Measurements from ENCODE around the gene FGF1.

FGF1 gene

DNA sequence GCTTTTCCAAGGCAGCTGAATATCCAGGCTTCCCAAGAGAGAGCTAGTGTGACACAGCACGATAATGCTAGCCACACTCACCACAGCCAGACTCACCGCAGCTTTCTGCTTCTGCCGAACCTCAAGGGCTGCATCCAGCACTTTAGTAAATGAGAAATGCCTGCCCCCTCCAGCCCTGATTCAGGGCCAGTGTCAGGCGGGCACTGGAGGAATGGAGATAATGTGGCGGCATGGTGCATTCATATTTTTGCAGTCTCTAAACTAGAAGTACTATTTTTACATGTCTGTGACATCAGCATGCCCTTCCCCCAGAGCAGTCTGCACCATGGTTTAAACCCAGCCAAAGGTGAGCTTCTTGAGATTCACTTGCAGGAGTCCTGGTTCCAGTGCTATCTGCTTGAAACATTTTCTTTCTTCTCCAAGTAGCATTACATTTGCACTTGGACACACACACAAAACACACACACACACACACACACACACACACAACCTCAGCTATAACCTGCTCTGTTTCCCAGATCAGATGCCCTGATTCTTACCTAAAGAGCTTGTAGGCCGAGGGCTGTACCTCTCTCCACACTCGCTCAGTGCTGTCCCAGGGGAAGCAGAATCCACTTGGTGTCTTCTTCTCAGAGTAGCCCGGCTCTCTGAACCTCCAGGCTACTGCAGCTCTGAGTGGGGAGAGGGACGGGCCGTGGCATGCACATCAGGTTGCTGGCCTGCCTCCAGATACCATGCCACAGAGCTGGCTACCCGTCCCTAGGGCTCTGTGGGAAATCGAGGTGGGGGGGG lies at the start of gene FGF1:
Gene FGF1 (minus strand): TSS at position 673 of the 792 bp plus-strand sequence. CDS start 71,963 bp downstream, outside the sequence.
- no peak for DNase-seq (ENCODE audit: low spot score)

GRCh38 chr5:142727735-142728047 lies 41.8 kb upstream of the FGF1 start:
- DNase-seq (ENCODE audit: low spot score): no peak

- DNase-seq (ENCODE audit: low spot score): no peak
These were observed 40.4 kb upstream of the FGF1 start for GRCh38 chr5:142726188-142726731.

- no peak for DNase-seq (ENCODE audit: low spot score)
These were observed 39.6 kb upstream of the FGF1 start for GRCh38 chr5:142725231-142726187.

GRCh38 chr5:142724821-142725220 lies 38.9 kb upstream of the FGF1 start:
- no peak for DNase-seq (ENCODE audit: low spot score)

- no peak for DNase-seq (ENCODE audit: low spot score)
These were observed 37.0 kb upstream of the FGF1 start for GRCh38 chr5:142722896-142723295.

GRCh38 chr5:142722146-142722545 lies 36.3 kb upstream of the FGF1 start:
- no peak for DNase-seq (ENCODE audit: low spot score)

DNA sequence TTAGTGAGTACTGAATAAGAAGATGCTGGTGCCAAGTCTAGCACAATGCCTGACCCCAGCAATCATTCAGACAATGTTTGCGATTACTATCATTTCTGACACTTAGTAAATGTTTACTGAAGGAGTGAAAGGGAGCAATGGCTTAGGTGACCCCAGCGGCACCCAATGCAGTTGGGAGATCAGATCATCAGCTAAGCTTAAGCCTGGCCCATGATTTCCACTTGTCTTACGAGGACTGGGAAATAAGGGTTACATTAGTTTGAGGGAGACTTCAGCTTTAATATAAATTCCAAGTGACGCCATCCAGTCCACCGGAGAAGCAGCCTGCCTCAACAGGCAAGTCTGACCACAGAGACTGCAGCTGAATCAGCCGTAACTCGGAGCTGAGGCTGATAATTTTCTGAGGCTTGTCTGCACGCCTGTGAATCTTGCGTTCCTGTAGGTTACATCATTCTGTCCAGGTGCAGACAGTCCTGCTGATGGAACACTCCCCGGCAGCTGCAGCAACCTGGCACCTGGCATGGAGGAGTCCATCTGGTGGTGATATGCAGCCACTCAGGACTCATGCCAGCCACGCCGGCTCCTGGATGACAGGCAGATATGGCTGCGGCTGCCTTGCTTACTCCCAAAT lies 34.9 kb upstream of the FGF1 start:
- no peak for DNase-seq (ENCODE audit: low spot score)

- no peak for DNase-seq (ENCODE audit: low spot score)
These were observed 34.0 kb upstream of the FGF1 start for GRCh38 chr5:142719836-142720370.

DNA sequence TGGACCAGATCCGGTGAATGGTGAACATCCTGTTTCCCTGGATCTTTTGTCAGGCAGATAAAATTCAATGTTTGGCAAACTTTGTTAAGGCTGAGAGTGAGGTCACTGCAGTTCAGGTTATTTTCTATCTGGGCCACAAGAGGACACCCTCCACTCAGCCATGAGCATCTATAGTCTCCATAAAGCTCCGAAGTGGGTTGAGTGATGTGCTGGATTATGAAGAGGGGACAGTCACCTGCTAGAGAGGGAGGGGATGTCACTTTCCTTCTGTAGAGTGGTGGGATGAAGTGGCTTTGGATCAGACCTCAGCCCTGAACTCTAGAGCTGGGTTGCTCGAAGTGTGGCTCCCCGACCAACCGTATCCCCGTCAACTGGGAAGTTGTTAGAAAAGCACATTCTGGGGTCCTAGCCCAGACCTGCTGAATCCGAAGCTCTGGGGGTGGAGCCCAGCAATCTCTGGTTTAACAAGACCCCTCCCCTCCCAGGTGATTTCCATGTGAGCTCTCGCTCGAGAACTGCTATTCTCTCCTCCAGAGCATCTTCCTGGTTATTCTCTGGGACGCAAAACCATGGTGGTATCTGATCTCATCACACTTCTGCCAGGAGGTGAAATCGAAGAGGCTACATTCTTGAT lies 31.8 kb upstream of the FGF1 start:
- DNase-seq (ENCODE audit: low spot score): peak; percentile 31

DNA sequence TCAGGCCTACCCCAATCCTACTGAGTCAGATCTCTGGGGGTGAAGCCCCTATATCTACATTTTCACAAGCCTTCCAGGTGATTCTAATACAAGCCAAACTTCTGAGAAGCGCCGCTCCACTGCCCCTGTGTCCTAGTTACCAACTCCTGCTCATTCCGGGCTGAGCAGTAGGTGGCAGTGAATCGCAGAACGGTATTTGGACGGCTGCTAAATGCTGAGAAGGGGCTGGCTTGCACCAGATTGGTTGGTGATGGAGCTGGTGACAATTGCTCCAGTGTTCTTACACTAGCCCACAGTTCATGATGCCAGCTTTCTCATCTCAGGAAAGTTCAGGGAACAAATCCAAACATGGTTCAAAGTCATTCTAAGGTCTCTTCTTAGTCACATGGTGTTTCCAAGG lies 31.1 kb upstream of the FGF1 start:
- peak; percentile 67 for DNase-seq (ENCODE audit: low spot score)

DNA sequence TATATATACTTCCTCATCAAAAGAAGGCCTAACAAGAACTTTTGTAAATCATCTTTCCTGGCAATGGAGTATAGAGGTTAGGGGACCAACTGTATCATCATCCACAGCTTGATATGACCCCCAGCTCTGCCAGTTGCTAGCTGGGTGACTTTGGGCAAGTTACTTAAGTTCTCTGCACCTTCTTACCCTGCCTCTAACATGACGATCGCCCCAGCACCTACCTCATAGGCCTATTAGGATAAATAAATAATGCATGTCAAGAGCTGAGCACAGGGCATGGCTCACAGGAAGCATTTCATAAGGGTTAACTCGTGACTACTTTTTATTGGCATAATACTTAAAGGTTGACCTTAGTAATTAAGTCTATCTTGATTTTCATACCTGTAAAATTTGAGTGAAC lies 29.4 kb upstream of the FGF1 start:
- DNase-seq (ENCODE audit: low spot score): no peak

DNA sequence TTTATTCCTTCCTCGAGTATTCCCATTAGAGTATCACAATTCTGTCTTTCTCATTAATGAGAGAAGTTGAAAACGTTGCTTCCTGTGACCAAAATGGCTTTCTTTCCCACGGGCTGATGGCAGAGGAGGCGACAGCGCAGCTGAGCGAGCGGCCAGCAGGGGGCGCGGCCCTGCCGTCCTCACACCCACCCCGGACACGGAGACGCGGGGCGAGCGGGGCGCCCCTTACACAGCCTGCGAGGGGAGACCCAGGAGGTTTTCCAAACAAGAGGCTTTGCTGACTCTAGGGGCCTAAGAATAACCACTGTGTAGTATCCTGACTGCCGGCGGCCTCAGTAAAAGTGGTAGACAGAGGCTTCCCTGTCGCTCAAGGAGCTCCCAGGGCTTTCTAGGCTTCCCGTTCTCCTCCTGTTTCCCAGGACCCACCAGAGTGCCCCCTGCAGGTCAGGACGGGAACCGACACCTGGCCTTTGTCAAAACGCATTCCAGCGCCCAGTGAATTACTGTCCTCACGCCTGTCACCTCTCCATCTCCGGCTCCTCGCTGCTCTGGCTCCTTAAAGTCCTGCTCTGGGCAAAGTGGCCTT lies 27.3 kb upstream of the FGF1 start:
- peak; percentile 84 for DNase-seq (ENCODE audit: low spot score)

- no peak for DNase-seq (ENCODE audit: low spot score)
These were observed 17.3 kb upstream of the FGF1 start for GRCh38 chr5:142703153-142703552.

- DNase-seq (ENCODE audit: low spot score): no peak
These were observed 15.9 kb upstream of the FGF1 start for GRCh38 chr5:142701673-142702311.

DNA sequence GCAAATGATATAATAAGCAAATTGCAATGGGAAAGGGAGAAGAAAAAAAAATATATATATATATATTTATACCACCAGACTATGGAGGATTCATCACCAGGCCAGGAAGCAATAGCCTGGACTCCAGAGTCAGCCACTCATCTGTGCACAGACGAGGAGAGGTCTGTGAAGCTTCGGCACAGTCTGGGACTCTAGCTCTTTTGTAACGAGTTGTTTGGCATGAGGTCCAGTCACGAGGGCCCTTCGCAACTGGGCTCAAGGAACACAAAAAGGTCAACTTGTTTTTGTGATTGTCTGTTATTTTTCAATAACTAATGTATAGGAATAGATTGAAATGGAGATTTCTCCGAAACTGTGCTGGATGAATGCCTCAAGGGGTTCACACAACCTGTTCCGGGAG lies 14.7 kb upstream of the FGF1 start:
- no peak for DNase-seq (ENCODE audit: low spot score)

DNA sequence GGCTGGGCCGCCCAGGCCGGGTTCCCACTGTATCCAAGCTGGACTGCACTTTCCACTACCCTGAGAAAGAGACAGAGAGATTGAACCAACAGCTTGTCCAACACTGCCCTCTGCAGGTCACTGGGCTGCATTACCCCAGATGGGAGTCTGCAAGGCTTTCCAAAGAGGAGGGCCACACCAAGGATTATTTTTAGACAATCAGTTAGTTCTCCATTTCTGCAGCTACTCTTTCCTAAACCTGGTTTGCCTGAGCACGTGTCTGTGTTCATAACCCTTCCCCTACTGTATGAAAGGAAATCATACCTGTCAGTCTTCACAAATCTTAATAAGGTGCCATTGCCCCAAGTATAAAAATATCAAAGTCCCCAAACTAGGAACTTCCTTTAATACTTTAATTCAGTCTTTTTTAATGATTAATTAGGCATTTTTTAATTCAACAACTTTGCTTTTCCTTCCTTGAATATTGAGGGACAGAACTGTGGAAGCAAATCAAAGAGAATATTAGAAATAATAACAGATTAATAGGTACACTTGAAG lies 13.4 kb upstream of the FGF1 start:
- DNase-seq (ENCODE audit: low spot score): peak; percentile 84

- DNase-seq (ENCODE audit: low spot score): no peak
These were observed 12.7 kb upstream of the FGF1 start for GRCh38 chr5:142698447-142699183.

GRCh38 chr5:142697356-142698255 lies 11.7 kb upstream of the FGF1 start:
- no peak for DNase-seq (ENCODE audit: low spot score)
